Measurements from ENCODE around the gene SLC15A3. TPM values are rescaled to one million over a fixed set of nuclear protein-coding genes. Genes with fewer than 3 reads are reported as not detected.
"Not testable (repeated sequence)": the region's sequence is repeated elsewhere in the genome, so short reads cannot be mapped to it uniquely, and the experiment has no call there.

The SLC15A3 gene
- total RNA-seq, 2 donors from 2014 or later: 24.8 to 30.6 TPM

- intact Hi-C loops (cut with DNase I): no loop called here
- DNase-seq: no peak
Observed at GRCh38 chr11:60978546-60979380, 26.8 kb upstream of the SLC15A3 start.

GRCh38 chr11:60977836-60978235, 25.9 kb upstream of the SLC15A3 start:
- intact Hi-C loops (cut with DNase I): no loop called here
- DNase-seq (no peak), ATAC-seq (no peak)

More at GRCh38 chr11:60978546-60979380, 26.8 kb upstream of the SLC15A3 start:
- no peak for ATAC-seq

GRCh38 chr11:60977224-60977623, 25.2 kb upstream of the SLC15A3 start:
- intact Hi-C loops (cut with DNase I): no loop called here
- ATAC-seq: no peak
- DNase-seq: no peak

- no peak for DNase-seq
- intact Hi-C loops (cut with DNase I): no loop called here
- ATAC-seq: no peak
Observed at GRCh38 chr11:60974726-60975125, 22.8 kb upstream of the SLC15A3 start.

- intact Hi-C loops (cut with DNase I); DNase-seq; ATAC-seq: not testable (repeated sequence)
Observed at GRCh38 chr11:60974316-60974715, 22.3 kb upstream of the SLC15A3 start.

- DNase-seq (no peak), ATAC-seq (no peak)
- intact Hi-C loops (cut with DNase I): no loop called here
Observed at GRCh38 chr11:60973699-60974098, 21.7 kb upstream of the SLC15A3 start.

GRCh38 chr11:60972182-60973030, 20.4 kb upstream of the SLC15A3 start:
- DNase-seq: no peak
- intact Hi-C loops (cut with DNase I): no loop called here
- no peak for ATAC-seq

GRCh38 chr11:60971520-60971919, 19.5 kb upstream of the SLC15A3 start, which contains the start of gene CD6:
TSS of gene CD6 (plus strand) at chr11:60971680. CDS start at chr11:60971866, 186 bp downstream.
- intact Hi-C loops (cut with DNase I): no loop called here
- peak in 1 of 2 donors; percentile 51 for ATAC-seq

GRCh38 chr11:60970890-60971289, 18.9 kb upstream of the SLC15A3 start:
- ATAC-seq: no peak
- intact Hi-C loops (cut with DNase I): no loop called here

More at GRCh38 chr11:60971520-60971919, 19.5 kb upstream of the SLC15A3 start, which contains the start of gene CD6:
- DNase-seq: no peak

GRCh38 chr11:60970369-60970774, 18.4 kb upstream of the SLC15A3 start:
- DNase-seq (peak; percentile 60), ATAC-seq (peak; percentile 72 to 75)
- intact Hi-C loops (cut with DNase I): no loop called here

More at GRCh38 chr11:60970890-60971289, 18.9 kb upstream of the SLC15A3 start:
- DNase-seq: no peak

- no peak for ATAC-seq
- intact Hi-C loops (cut with DNase I): loop anchor here in 1 of 2 donors (2.0 kb wide), 2 partner anchors 163 to 219 kb away; no protein-coding TSS in a partner anchor
Observed at GRCh38 chr11:60968223-60968622, 16.2 kb upstream of the SLC15A3 start.

GRCh38 chr11:60966890-60967289, 14.9 kb upstream of the SLC15A3 start:
- ATAC-seq (peak in 1 of 2 donors; percentile 27), DNase-seq (no peak)
- intact Hi-C loops (cut with DNase I): no loop called here

More at GRCh38 chr11:60968223-60968622, 16.2 kb upstream of the SLC15A3 start:
- DNase-seq: no peak

- intact Hi-C loops (cut with DNase I): no loop called here
- DNase-seq (no peak), ATAC-seq (no peak)
Observed at GRCh38 chr11:60964801-60965200, 12.8 kb upstream of the SLC15A3 start.

- intact Hi-C loops (cut with DNase I): no loop called here
- no peak for ATAC-seq
Observed at GRCh38 chr11:60960405-60960804, 8.4 kb upstream of the SLC15A3 start.

GRCh38 chr11:60959431-60959830, 7.5 kb upstream of the SLC15A3 start:
- no peak for DNase-seq
- intact Hi-C loops (cut with DNase I): no loop called here
- no peak for ATAC-seq

More at GRCh38 chr11:60960405-60960804, 8.4 kb upstream of the SLC15A3 start:
- no peak for DNase-seq

- no peak for DNase-seq
- intact Hi-C loops (cut with DNase I): no loop called here
- no peak for ATAC-seq
Observed at GRCh38 chr11:60957188-60957587, 5.2 kb upstream of the SLC15A3 start.

GRCh38 chr11:60955571-60955970, 3.6 kb upstream of the SLC15A3 start:
- no peak for ATAC-seq
- intact Hi-C loops (cut with DNase I): no loop called here
- DNase-seq: no peak

- ATAC-seq (no peak), DNase-seq (no peak)
- intact Hi-C loops (cut with DNase I): no loop called here
Observed at GRCh38 chr11:60954421-60954820, 2.4 kb upstream of the SLC15A3 start.

- intact Hi-C loops (cut with DNase I): no loop called here
- ATAC-seq: peak in 1 of 2 donors; percentile 3
Observed at GRCh38 chr11:60953781-60954180, 1.8 kb upstream of the SLC15A3 start.

GRCh38 chr11:60952742-60953170, 780 bp upstream of the SLC15A3 start:
- no peak for DNase-seq
- peak in 1 of 2 donors; percentile 4 for ATAC-seq
- intact Hi-C loops (cut with DNase I): no loop called here

More at GRCh38 chr11:60953781-60954180, 1.8 kb upstream of the SLC15A3 start:
- no peak for DNase-seq

All from left cardiac atrium (tissue), 4 donors.